ENCODE results near the gene DLX5.

Gene DLX5

GRCh38 chr7:96976106-96976505 is 48.5 kb downstream of the DLX5 start:
- no peak overlapping the region for H3K4me3 ChIP-seq (ENCODE audit: low read length)
- no peak for TF ChIP-seq ZNF274 (IDR thresholded peaks at IDR 0.05; ENCODE audit: low read depth, low read length)

- no peak for TF ChIP-seq ZNF274 (IDR thresholded peaks at IDR 0.05; ENCODE audit: low read depth, low read length)
Observed at GRCh38 chr7:96973986-96974385, 50.6 kb downstream of the DLX5 start.

GRCh38 chr7:96970739-96971138 is 53.9 kb downstream of the DLX5 start:
- TF ChIP-seq ZNF274 (IDR thresholded peaks at IDR 0.05; ENCODE audit: low read depth, low read length), result no peak
- no peak overlapping the region for H3K4me3 ChIP-seq (ENCODE audit: low read length)

More at GRCh38 chr7:96973986-96974385, 50.6 kb downstream of the DLX5 start:
- H3K4me3 ChIP-seq (ENCODE audit: low read length), result no peak overlapping the region
